GM18867 (cell line): ENCODE results near the gene SHANK1.

Experiments used
- ATAC-seq: cut with Tn5 transposase; IDR thresholded peaks from one replicate; pipeline ENCODE4 v1.9.1; 2021; ENCODE audit warnings: mild to moderate bottlenecking, moderate library complexity; ENCODE audit not compliant: unreplicated experiment

Gene SHANK1

DNA sequence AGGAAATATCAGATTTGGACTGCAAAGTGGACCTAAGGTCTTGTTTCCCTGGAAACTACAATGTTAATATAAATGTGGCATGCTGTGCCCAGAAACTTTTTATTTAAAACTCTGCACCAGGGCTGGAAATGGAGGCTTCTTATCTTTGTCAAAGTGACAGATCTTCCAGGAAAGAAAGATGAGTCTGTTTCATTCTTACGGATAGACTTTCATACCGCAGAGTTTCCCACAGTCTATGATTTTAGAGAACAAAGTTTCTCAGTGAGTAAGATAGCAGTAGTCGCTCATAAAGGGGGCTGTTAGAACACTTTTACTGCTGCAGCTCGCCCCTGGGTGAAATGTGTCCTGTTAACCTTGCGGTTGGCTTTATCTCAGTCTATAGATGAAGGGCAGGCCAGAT is 10.3 kb upstream of the SHANK1 start:
- ATAC-seq = no peak

GRCh38 chr19:50728084-50728737 is 8.6 kb upstream of the SHANK1 start:
- no peak for ATAC-seq

DNA sequence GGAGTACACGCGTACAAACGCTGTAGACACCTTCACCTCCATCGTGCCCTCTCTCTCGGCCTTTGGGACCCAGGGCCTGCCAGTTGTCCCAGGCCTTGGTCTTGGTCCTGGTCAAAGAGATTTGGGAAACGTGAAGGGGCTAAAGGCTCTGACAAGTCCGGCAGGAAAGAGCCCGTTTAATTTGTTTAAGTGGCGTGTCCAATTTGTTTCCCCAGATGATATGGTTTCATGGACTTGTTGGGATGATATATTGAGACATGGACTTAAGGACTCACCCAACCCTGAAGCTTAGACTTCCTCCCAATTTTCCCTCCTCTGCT is 6.3 kb upstream of the SHANK1 start:
- no peak for ATAC-seq

DNA sequence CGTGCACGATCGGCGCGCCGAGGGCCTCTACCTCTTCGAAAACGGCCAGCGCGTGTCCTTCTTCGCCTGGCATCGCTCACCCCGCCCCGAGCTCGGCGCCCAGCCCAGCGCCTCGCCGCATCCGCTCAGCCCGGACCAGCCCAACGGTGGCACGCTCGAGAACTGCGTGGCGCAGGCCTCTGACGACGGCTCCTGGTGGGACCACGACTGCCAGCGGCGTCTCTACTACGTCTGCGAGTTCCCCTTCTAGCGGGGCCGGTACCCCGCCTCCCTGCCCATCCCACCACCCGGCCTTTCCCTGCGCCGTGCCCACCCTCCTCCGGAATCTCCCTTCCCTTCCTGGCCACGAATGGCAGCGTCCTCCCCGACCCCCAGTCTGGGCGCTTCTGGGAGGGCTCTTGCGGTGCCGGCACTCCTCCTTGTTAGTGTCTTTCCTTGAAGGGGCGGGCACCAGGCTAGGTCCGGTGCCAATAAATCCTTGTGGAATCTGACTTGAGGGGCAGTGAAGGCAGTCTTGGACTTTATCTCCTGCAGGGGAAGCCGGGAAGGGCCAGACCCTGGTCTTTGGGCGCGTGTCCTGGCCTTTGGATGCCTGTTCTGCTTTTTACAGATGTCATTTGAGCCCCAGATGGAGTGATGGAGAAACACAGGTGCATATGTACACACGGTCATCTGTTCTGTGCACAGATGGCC is 5.8 kb upstream of the SHANK1 start:
- ATAC-seq = peak; percentile 27

DNA sequence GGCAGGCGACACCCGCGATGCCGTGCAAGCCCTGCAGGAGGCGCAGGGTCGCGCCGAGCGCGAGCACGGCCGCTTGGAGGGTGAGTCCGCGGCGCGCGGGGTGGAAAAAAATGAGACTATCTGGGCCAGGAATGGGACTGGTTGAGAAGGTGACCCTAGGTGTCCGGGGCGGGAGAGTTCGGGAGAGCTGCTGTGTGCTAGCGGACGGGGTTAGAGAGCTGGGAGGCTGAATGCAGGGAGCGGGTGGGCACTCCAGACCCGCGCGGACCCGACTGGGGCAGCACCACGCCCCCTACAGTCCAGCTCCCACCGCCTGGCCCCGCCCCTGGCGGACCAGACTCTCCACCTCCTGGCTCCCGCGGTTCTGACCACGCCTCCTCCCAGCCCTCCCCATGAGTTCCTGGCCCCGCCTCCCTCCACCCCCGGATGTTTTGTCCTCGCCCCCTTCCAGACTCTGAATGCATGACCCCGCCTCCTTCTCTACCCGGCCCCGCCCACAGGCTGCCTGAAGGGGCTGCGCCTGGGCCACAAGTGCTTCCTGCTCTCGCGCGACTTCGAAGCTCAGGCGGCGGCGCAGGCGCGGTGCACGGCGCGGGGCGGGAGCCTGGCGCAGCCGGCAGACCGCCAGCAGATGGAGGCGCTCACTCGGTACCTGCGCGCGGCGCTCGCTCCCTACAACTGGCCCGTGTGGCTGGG is 5.1 kb upstream of the SHANK1 start:
- ATAC-seq = peak; percentile 73

GRCh38 chr19:50723735-50724521 is 4.3 kb upstream of the SHANK1 start:
- ATAC-seq = no peak

- no peak for ATAC-seq
These were observed 3.5 kb upstream of the SHANK1 start, which contains the start of gene CLEC11A for GRCh38 chr19:50723069-50723468. TSS of gene CLEC11A (plus strand) at chr19:50723364. CDS start at chr19:50723526, 162 bp downstream.

- no peak for ATAC-seq
These were observed 2.8 kb upstream of the SHANK1 start for GRCh38 chr19:50722201-50723013.

DNA sequence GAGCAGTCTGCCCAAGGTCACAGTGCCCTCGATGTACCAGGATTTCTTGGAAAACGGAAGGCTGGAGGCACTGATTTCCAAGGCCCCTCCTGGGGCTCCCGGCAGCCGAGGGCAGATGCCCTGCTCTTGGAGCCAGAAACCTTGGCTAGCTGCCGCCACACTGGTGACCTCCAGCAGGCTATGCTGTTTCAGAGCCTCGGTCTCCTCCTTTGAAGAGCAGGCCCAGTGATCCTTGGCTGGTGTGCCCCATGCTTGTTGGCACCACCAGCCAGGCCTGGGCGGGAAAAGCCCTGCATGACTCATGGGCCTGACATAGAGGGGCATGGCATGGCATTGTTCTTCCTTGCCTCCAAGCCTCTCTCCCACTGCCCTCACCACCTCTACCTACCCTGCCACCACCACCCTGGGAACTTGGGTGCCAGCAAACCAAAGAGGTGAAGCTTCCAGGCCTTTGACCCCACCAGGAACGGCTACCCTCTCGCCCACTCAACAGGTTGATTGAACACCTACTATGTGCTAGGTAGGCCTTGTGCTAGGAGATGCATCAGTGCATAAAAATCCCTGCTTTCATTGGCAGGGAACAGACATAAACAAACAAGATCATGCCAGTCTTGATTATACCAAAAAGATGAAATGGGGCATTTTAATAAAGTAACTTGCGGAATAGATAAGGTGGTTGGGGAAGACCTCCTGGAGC is 2.0 kb upstream of the SHANK1 start:
- no peak for ATAC-seq

GRCh38 chr19:50720921-50721381 is 1.3 kb upstream of the SHANK1 start:
- no peak for ATAC-seq

DNA sequence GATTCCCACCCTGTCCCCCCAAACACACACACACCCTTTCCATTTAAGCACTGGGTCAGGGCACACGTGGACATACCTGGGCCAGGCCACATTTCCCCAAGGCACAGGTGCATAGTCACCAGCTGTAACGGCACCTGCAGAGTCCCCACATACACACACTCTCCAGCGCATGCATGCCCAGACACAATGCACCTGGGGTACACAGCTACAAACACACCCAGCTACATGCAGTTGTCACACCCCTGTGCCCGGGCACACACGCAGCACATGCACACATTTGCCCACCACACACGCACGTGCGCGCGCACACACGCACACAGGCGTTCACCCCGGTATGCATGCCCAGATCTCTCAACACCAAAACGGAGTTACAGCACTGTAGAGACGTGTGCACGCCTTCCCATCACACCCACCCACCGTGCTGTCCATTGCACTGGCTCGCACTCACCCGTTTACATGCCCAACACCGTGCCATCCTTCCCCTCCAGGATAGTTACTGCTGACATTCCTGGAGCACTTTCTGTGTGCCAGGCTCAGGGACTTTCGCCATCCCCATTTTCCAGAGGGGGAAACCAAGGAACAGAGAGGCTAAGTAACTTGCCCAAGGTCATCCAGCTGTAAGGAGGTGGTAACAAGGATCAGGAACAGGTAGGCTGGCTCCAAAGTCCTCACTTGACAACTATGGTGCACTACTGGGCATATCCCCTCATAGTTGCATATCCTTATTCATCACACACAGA is 749 bp upstream of the SHANK1 start:
- ATAC-seq = no peak

DNA sequence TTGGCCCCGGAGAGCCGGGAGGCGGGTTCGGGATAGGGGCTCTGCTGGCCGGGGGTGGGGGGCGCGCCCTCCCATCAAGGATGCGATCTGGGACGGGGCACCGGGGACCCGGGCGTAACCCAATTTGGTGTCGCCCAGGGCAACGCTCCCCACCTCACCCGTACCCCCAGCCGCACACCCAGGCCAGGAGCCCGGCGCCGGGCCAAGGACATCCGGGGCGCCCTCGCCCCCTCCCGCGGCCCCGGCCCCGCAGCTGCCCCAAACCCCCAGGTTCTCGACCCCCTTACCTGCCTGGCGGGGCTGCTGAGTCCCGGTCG is 525 bp downstream of the SHANK1 start:
- ATAC-seq = no peak

DNA sequence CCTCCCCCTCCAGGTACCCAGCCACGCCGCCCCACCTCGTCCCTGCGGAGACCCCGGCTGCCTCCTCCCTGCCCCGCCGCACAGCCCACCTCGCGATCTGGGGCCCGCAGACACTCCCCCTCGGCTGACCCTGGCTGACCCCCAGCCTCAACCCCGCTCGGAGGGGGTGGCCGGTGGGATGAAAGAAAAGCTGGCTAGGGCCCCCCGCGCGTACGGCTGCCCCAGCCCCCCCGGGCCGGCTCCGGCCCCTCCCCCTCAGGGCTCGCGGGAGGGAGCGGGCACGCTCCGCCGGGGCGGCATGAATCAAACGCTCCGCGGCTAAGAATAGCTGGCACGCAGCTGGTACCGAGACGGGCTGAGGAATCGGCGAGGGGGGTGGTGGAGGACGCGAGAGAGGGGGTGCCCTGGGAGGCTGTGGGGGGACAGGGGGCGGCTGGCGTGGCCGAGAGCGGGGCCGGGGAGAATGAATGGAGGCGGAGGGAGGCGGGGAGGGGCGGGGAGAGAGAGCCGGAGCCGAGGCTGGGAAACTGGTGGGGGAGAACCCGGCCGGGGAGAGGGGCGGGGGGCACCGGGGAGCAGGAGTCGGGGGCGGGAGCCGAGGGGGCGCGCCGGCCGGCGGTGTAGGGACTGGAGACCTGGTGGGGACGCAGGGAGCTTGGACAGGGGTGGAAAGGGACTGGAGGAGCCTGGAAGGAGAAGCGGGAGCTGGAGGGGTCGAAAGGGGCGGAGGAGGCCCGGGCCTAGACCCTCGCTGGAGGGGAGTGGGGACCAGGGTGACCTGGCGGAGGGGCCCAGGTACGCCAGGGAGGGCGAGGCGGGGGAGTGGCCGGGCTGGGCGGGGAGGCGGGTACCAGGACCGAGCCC is 1.1 kb downstream of the SHANK1 start:
- no peak for ATAC-seq

- no peak for ATAC-seq
These were observed 1.7 kb downstream of the SHANK1 start for GRCh38 chr19:50717891-50718254.

- no peak for ATAC-seq
These were observed 2.4 kb downstream of the SHANK1 start for GRCh38 chr19:50717026-50717723.

DNA sequence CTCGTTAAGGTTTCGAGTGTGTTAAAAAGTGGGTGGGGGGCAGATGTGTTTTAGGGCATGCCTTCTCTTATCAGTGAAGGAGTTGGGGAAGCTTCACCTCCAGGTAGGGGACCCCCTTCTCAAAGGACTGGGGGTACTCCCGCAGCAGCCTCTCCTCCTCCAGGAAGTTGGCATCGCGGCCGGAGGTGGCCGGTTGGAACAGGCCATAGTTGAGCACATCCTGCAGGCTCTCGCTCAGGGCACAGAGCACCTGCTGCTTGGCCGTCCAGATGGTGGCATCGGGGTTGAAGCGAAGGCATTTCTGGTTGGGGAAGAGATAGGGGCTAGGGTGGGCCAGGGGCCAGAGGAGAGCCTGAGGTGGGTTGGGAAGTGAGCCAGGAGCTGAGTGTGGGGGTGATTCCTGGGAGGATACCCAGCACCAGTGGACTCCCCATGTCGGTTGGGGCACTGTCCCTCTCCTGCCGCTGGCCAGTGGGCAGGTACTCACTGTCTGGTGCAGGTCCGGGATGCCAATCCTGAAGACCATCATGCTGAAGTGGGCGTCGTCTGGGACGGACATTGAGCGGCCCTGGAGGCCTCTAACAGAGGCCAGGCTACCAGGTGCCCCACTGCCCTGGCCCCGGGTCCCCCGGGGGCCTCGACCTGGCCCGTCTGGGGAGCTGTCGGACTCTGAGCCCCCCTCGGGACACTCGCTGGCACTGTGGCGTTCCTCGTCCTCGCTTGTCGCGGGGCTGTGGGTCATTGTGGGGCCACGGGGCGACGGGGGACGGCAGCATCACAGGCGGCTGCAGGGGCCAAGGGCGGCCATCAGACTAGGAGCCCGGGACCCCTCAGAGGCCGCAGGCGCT is 3.2 kb downstream of the SHANK1 start:
- no peak for ATAC-seq
